Measurements from ENCODE around the gene CD81. TPM values are rescaled to one million over a fixed set of nuclear protein-coding genes. Genes with fewer than 3 reads are reported as not detected.

Gene CD81
- total RNA-seq, 3 donors from 2014 or later (not counting 1 experiment from before 2014, with no cell fraction given): 263 to 292 (median 263) TPM

DNA sequence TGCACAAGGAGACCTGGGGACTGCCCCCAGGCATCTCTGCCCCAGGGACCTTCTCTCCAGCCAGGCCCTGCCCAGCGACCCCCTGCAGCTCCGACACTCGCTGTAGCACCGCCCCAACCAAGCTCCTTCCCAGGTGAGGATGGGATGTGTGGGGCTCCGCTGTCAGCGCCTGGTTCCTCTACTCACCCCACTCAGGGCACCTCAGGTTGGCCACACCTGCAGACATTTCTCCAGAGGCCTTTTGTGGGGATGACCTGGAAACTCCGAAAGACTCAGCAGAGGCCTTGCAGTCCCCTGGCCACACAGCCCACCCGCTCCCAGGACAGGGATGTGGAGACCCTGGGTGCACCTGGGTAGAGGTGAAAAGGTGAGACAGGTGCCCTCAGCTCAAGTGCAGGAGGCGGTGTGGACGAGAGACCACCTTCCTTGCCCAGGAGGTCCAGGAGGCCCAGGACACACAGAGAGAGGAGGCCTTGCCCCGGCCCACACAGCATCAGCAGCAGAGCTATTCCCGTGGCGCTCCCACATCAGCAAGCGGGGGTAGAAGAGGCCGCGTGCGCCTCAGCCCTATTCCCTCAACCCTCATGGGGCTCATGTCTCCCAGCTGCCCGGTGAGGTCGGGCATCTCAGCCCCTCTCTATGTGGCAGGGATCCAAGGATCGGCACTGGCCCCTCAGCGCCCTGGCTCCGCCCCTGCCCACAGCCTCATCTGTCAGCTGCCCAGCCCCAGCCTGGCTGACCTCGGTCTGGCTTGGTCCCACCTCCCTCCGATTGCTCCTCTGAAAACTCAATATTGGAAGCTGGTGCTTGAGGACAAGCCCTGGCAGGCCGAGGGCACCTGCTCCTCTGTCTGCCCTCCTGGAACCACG lies 46.3 kb downstream of the CD81 start:
- Mint-ChIP-seq H3K4me1 (peaks cover 0 to 5% of the 10 kb centered on the region in 2 donors), H3K27me3 (ENCODE audit: low read depth in 2 of 2) (no peaks in the 10 kb centered on the region), H3K9me3 (no peaks in the 10 kb centered on the region), H3K4me3 (no peak overlapping the region), H3K27ac (no peak overlapping the region), H3K36me3 (no peaks in the 10 kb centered on the region)
- Histone ChIP-seq H3K9me3 (ENCODE audit: control insufficient read depth, insufficient read depth, low read length) (no peaks in the 10 kb centered on the region), H3K36me3 (ENCODE audit: control insufficient read depth, insufficient read depth, low read length) (no peaks in the 10 kb centered on the region), H3K27me3 (ENCODE audit: control insufficient read depth, insufficient read depth, low read length) (no peaks in the 10 kb centered on the region), H3K27ac (ENCODE audit: low read length) (no peak overlapping the region), H3K4me3 (ENCODE audit: low read length) (no peak overlapping the region), H3K4me1 (ENCODE audit: control insufficient read depth, insufficient read depth, low read length) (peaks cover 15% of the 10 kb centered on the region)
- ATAC-seq: no peak
- TF ChIP-seq, protein P1, sequence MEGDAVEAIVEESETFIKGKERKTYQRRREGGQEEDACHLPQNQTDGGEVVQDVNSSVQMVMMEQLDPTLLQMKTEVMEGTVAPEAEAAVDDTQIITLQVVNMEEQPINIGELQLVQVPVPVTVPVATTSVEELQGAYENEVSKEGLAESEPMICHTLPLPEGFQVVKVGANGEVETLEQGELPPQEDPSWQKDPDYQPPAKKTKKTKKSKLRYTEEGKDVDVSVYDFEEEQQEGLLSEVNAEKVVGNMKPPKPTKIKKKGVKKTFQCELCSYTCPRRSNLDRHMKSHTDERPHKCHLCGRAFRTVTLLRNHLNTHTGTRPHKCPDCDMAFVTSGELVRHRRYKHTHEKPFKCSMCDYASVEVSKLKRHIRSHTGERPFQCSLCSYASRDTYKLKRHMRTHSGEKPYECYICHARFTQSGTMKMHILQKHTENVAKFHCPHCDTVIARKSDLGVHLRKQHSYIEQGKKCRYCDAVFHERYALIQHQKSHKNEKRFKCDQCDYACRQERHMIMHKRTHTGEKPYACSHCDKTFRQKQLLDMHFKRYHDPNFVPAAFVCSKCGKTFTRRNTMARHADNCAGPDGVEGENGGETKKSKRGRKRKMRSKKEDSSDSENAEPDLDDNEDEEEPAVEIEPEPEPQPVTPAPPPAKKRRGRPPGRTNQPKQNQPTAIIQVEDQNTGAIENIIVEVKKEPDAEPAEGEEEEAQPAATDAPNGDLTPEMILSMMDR (IDR thresholded peaks at IDR 0.05): no peak
- DNase-seq: no peak
- intact Hi-C loops (cut with micrococcal nuclease): no loop called here
- 91% methylated on average over 26 of the region's 26 CpGs for WGBS (ENCODE audit: insufficient coverage)

DNA sequence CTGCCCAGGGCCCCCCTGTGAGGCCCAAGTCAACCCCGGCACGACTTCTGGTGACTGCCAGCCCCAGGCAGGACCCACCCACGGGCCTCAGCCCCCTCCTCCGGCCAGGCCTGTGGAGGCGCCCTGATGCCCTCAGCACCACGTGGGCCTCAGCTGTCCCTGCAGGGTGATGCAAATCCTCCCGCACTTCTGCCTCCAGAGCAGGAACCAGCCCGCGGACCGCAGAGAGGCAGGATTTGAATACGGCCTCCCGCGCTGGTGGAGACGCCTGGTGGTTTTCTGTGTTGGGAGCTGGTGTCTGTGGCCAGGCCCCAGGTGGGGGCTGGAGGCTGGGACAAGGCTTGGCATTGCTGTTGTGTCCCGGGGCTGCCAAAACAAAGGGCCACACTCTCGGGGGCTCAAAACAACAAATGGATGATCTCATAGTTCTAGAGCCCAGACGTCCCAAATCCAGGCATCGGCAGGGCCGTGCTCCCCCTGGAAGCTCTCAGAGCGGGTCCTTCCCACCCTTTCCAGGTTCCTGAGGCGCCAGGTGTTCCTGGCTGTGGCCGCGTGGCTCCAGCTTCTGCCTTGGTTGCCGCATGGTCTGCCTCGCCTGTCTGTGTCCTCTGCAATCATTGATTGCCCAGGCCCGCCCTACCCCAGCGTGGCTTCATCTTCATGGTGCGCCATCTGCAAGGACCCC lies 47.8 kb downstream of the CD81 start:
- Histone ChIP-seq H3K4me3 (ENCODE audit: low read length) (no peak overlapping the region), H3K27me3 (ENCODE audit: control insufficient read depth, insufficient read depth, low read length) (no peaks in the 10 kb centered on the region), H3K36me3 (ENCODE audit: control insufficient read depth, insufficient read depth, low read length) (no peaks in the 10 kb centered on the region), H3K9me3 (ENCODE audit: control insufficient read depth, insufficient read depth, low read length) (no peaks in the 10 kb centered on the region), H3K27ac (ENCODE audit: low read length) (no peak overlapping the region), H3K4me1 (ENCODE audit: control insufficient read depth, insufficient read depth, low read length) (peaks cover 9% of the 10 kb centered on the region)
- Mint-ChIP-seq H3K36me3 (no peaks in the 10 kb centered on the region), H3K27me3 (ENCODE audit: low read depth in 2 of 2) (no peaks in the 10 kb centered on the region), H3K4me3 (no peak overlapping the region), H3K4me1 (peaks cover 0 to under 1% of the 10 kb centered on the region in 2 donors), H3K9me3 (no peaks in the 10 kb centered on the region), H3K27ac (no peak overlapping the region)
- ATAC-seq (no peak), DNase-seq (no peak)
- TF ChIP-seq, protein P1 (IDR thresholded peaks at IDR 0.05): no peak
- intact Hi-C loops (cut with micrococcal nuclease): no loop called here
- 81% methylated on average over 28 of the region's 28 CpGs for WGBS (ENCODE audit: insufficient coverage)

DNA sequence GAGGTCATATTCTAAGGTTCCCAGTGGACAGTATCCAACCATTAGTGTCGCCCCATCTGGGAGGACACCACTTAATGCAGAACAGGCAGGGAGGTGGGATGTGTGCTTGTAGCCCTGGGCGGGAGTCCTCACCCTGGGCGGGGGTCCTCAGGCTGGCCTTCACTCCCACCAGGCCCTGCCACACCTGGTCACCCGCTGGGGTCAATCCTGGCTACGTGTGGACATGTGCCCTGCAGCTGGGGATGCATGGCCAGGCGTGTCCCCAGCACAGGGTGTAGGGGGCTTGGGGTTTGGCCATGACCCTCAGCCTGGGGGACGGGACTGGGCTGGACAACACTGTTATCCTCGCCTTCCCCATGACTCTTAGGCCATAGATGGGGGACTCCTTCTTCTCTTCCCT lies 48.4 kb downstream of the CD81 start:
- 74% methylated on average over 8 of the region's 8 CpGs for WGBS (ENCODE audit: insufficient coverage)
- H3K4me1 Mint-ChIP-seq: no peaks in the 10 kb centered on the region
- intact Hi-C loops (cut with micrococcal nuclease): no loop called here
- H3K27ac Mint-ChIP-seq: no peak overlapping the region
- H3K9me3 Mint-ChIP-seq: no peaks in the 10 kb centered on the region
- no peak overlapping the region for H3K4me3 ChIP-seq (ENCODE audit: low read length)
- H3K9me3 ChIP-seq (ENCODE audit: control insufficient read depth, insufficient read depth, low read length): no peaks in the 10 kb centered on the region
- DNase-seq: no peak
- no peak overlapping the region for H3K4me3 Mint-ChIP-seq
- TF ChIP-seq, protein P1 (IDR thresholded peaks at IDR 0.05): no peak
- no peaks in the 10 kb centered on the region for H3K27me3 ChIP-seq (ENCODE audit: control insufficient read depth, insufficient read depth, low read length)
- no peaks in the 10 kb centered on the region for H3K36me3 ChIP-seq (ENCODE audit: control insufficient read depth, insufficient read depth, low read length)
- H3K4me1 ChIP-seq (ENCODE audit: control insufficient read depth, insufficient read depth, low read length): peaks cover 3% of the 10 kb centered on the region
- H3K36me3 Mint-ChIP-seq: no peaks in the 10 kb centered on the region
- ATAC-seq: no peak
- H3K27ac ChIP-seq (ENCODE audit: low read length): no peak overlapping the region
- no peaks in the 10 kb centered on the region for H3K27me3 Mint-ChIP-seq (ENCODE audit: low read depth in 2 of 2)

All from natural killer cell (primary cell).